A673 (cell line): ENCODE data around the gene INPP1. TPM values are rescaled to one million over a fixed set of nuclear protein-coding genes. Genes with fewer than 3 reads are reported as not detected.
"Not testable (repeated sequence)": the region's sequence is repeated elsewhere in the genome, so short reads cannot be mapped to it uniquely, and the experiment has no call there.

Source experiments
- Bru-seq: library from RNA; stranded (reverse); fragments of 400-500 nt; gene quantifications from one replicate; lab custom pipeline; 2021; lab: Mats Ljungman, UMichigan
- BruChase-seq, 2 experiments: library from RNA; stranded (reverse); fragments of 400-500 nt; gene quantifications; one replicate each; lab custom pipeline; 2021; lab: Mats Ljungman, UMichigan
- BruUV-seq: library from RNA; stranded (reverse); fragments of 400-500 nt; replicated peaks from 2 replicates; lab custom pipeline; 2021; lab: Mats Ljungman, UMichigan
- CTCF ChIA-PET: fragments of 300-600 bp; sonication (Branson Sonifier 250); formaldehyde crosslinking; loops from one replicate; lab custom pipeline; 2022; ENCODE audit warnings: antibody characterized with exemption; lab: Charles Lee
- POLR2A ChIA-PET: fragments of 300-600 bp; sonication (Branson Sonifier 250); formaldehyde crosslinking; loops from one replicate; lab custom pipeline; 2022; ENCODE audit warnings: antibody characterized with exemption; ENCODE audit not compliant: low non-redundant PET; lab: Charles Lee
- DNase-seq: peaks from one replicate; pipeline ENCODE4 v3.0.0-alpha.2; 2015; ENCODE audit warnings: low spot score
- H3K27ac ChIP-seq: fragments of 200-600 bp; sonication (generic); 2 replicates; pipeline ENCODE4 v1.5.1; 2016; ENCODE audit warnings: mixed run types, low read depth, mild to moderate bottlenecking, mixed read lengths, antibody characterized with exemption, low read length; ENCODE audit not compliant: poor library complexity, severe bottlenecking
- H3K27me3 ChIP-seq: fragments of 200-600 bp; sonication (generic); replicated peaks from 2 replicates; pipeline ENCODE4 v1.6.1; 2017; ENCODE audit warnings: mixed run types, low read depth, mild to moderate bottlenecking, mixed read lengths, antibody characterized with exemption, low read length; ENCODE audit not compliant: insufficient read depth, poor library complexity
- H3K36me3 ChIP-seq: fragments of 200-600 bp; sonication (generic); 2 replicates; pipeline ENCODE4 v1.6.1; 2016; ENCODE audit warnings: mixed run types, mild to moderate bottlenecking, mixed read lengths, antibody characterized with exemption, low read length; ENCODE audit not compliant: insufficient read depth, poor library complexity, severe bottlenecking
- H3K4me1 ChIP-seq: fragments of 200-600 bp; sonication (generic); 2 replicates; pipeline ENCODE4 v1.6.1; 2017; ENCODE audit warnings: mixed run types, mild to moderate bottlenecking, mixed read lengths, antibody characterized with exemption, low read length; ENCODE audit not compliant: insufficient read depth, poor library complexity, severe bottlenecking
- H3K4me3 ChIP-seq: fragments of 200-600 bp; sonication (generic); 2 replicates; pipeline ENCODE4 v1.5.1; 2016; ENCODE audit warnings: low read depth, mixed run types, mild to moderate bottlenecking, mixed read lengths, low read length; ENCODE audit not compliant: poor library complexity, severe bottlenecking
- H3K9me3 ChIP-seq: fragments of 200-600 bp; sonication (generic); 2 replicates; pipeline ENCODE4 v1.6.1; 2016; ENCODE audit warnings: mixed run types, low read depth, mild to moderate bottlenecking, mixed read lengths, antibody characterized with exemption, low read length; ENCODE audit not compliant: poor library complexity, severe bottlenecking
- EZH2 ChIP-seq: fragments of 200-600 bp; sonication (generic); IDR thresholded peaks from 2 replicates; pipeline ENCODE4 v1.6.1; 2017; ENCODE audit warnings: borderline replicate concordance, low read depth, mild to moderate bottlenecking, mixed read lengths, antibody characterized with exemption, low read length; ENCODE audit not compliant: poor library complexity, severe bottlenecking
- intact Hi-C: fragments of 100-400 bp; cut with micrococcal nuclease; formaldehyde crosslinking; loops from one replicate; pipeline ENCODE4 v1.10.0; 2022; ENCODE audit not compliant: unreplicated experiment
- long read RNA-seq: library from polyadenylated mRNA; stranded (forward); transcript quantifications from one replicate; pipeline ENCODE4 v2.0.0, GENCODE V29; 2022
- total RNA-seq: library from RNA; stranded (reverse); gene quantifications from 2 replicates; pipeline ENCODE4 v1.2.3, GENCODE V29; 2021
- TF ChIP-seq, protein P1 (sequence below): fragments of 300-800, 200-600 bp; sonication (generic); conservative IDR thresholded peaks from 2 replicates; pipeline ENCODE4 v1.5.1; 2017; ENCODE audit warnings: low read depth, mild to moderate bottlenecking, antibody characterized with exemption, low read length, moderate library complexity, mixed read lengths

Gene INPP1, protein sequence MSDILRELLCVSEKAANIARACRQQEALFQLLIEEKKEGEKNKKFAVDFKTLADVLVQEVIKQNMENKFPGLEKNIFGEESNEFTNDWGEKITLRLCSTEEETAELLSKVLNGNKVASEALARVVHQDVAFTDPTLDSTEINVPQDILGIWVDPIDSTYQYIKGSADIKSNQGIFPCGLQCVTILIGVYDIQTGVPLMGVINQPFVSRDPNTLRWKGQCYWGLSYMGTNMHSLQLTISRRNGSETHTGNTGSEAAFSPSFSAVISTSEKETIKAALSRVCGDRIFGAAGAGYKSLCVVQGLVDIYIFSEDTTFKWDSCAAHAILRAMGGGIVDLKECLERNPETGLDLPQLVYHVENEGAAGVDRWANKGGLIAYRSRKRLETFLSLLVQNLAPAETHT
- total RNA-seq (3.2 and 3.9 TPM in 2 replicates), Bru-seq, nascent RNA (percentile 46 among the genes with signal in this experiment), BruChase-seq, experiment 1, labeled RNA remaining after a 2-hour chase (percentile 41 among the genes with signal in this experiment), BruChase-seq, experiment 2, labeled RNA remaining after a 6-hour chase (percentile 38 among the genes with signal in this experiment)
- long read RNA-seq, partial matches to known transcripts: 1 of 12 reads
- long read RNA-seq, other reads (novel, unspliced or antisense): 5 of 12 reads

DNA sequence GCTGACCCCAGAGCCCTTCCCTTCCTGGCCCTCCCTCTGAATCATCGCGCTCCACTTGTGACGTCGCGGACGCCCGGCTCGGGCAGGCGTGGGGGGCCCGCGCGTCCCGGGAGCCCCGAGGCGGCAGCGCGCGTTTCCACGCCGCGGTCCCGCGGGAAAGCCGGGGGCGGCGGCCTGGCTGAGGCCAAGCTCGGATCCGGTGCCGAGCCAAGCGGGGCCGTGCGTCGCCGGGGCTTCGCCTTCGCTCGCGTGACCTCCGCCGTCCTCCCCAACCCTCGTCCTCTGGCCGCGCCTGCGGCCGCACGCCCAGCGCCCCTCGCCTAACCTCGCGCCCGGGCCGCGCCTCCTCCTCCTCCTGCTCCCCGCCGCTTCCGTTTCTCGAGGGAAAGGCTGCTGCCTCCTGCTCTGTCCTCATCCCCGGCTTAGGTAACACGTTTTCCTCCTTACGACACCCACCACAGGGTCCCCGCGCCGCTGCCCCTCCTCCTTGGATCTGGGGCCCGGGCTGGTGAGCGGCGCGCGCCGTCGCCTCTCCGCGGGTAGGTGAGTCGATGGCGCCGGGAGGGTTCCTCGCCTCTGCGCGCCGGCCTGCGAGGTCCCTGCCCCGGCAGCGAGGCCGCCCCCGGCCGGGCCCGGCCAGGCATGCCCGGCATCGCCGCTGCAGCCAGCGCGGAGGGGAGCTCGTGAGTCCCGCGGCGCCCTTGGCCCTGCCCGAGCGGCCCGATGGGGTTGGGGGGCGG lies at the start of gene INPP1:
INPP1 (plus strand) TSS at position 54 of the 740 bp plus-strand sequence. CDS start 16,514 bp downstream, outside the sequence.
- H3K27ac ChIP-seq: peak within 1 kb of the TSS; percentile 60
- no TSS peak for BruUV-seq
- intact Hi-C loops: no loop called here

GRCh38 chr2:190297880-190298279 lies 45.5 kb upstream of the INPP1 start:
- DNase-seq, intact Hi-C loops, BruUV-seq, H3K4me3 ChIP-seq, H3K9me3 ChIP-seq, H3K4me1 ChIP-seq, H3K27me3 ChIP-seq, H3K27ac ChIP-seq, CTCF ChIA-PET, POLR2A ChIA-PET: not testable (repeated sequence)
- H3K36me3 ChIP-seq: peaks cover 14% of the 10 kb centered on the region

More for the DNA sequence above, at the start of gene INPP1:
- H3K27me3 ChIP-seq: no peaks in the 10 kb centered on the region
- no peaks in the 10 kb centered on the region for H3K9me3 ChIP-seq
- H3K4me1 ChIP-seq: no peaks in the 10 kb centered on the region
- ChIA-PET CTCF (interaction anchor here (0.6 kb wide), 1 partner anchor 70 kb away, joined by 3 read pairs; no protein-coding TSS in a partner anchor), POLR2A (interaction anchor here (0.6 kb wide), 1 partner anchor 318 kb away, joined by 9 read pairs; no protein-coding TSS in a partner anchor)
- H3K36me3 ChIP-seq: no peaks in the 10 kb centered on the region
- peak within 1 kb of the TSS; percentile 68 for H3K4me3 ChIP-seq
- peak; percentile 55 for DNase-seq
- TF ChIP-seq, protein P1, sequence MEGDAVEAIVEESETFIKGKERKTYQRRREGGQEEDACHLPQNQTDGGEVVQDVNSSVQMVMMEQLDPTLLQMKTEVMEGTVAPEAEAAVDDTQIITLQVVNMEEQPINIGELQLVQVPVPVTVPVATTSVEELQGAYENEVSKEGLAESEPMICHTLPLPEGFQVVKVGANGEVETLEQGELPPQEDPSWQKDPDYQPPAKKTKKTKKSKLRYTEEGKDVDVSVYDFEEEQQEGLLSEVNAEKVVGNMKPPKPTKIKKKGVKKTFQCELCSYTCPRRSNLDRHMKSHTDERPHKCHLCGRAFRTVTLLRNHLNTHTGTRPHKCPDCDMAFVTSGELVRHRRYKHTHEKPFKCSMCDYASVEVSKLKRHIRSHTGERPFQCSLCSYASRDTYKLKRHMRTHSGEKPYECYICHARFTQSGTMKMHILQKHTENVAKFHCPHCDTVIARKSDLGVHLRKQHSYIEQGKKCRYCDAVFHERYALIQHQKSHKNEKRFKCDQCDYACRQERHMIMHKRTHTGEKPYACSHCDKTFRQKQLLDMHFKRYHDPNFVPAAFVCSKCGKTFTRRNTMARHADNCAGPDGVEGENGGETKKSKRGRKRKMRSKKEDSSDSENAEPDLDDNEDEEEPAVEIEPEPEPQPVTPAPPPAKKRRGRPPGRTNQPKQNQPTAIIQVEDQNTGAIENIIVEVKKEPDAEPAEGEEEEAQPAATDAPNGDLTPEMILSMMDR: no peak
- TF ChIP-seq EZH2: no peak

GRCh38 chr2:190301032-190301431 lies 42.4 kb upstream of the INPP1 start:
- CTCF ChIA-PET: no interaction called here
- H3K27ac ChIP-seq: no peak overlapping the region
- no TSS peak for BruUV-seq
- intact Hi-C loops: no loop called here
- no peaks in the 10 kb centered on the region for H3K4me1 ChIP-seq
- H3K36me3 ChIP-seq: peaks cover 8% of the 10 kb centered on the region
- H3K4me3 ChIP-seq: no peak overlapping the region
- no peak for TF ChIP-seq EZH2
- TF ChIP-seq, protein P1: no peak
- H3K9me3 ChIP-seq: no peaks in the 10 kb centered on the region
- DNase-seq: no peak
- H3K27me3 ChIP-seq: no peaks in the 10 kb centered on the region
- POLR2A ChIA-PET: no interaction called here
